NCI-H187 treated with DMSO at 0.1 percent for 48 hours (cell line): ENCODE results near the gene CASZ1.

ENCODE experiments used
- DNase-seq: peaks from one replicate; lab custom pipeline; 2025; lab: John Stamatoyannopoulos, UW

The CASZ1 gene

DNA sequence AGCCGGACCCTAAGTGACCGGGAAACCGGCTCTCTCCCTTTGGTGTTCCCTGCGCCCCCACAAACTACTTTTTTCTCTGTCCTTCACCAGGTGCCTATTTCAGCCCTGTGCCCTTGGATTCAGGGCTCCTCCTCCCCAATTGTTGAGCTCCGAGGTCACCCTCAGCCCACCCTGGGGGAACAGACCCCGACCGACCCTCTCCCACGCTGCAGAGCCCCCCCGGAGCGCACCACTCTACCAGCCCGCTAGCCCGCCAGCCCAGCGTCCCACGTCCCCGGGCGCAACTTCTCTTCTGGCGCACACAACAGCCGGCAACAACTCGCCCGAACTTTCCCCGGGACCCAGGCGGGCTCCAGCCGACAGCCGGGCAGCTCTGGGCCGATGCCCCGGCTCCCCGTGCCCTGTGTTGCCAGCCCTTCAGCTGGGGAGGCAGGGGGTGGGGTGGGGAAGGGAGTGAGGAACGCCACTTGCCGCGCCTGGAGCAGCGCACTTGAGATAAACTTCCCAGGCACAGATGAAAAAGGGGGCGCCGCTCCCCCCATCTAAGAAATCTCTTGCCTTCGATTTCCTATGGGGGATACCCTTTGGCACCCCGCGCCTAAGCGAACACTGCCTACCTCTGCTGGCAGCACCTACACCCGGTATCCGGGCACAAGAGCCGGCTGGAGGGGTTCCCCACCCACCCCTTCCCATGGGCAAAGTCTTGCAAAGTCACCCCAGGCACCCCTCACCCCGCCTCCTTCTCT, 997 bp downstream of the CASZ1 start:
- DNase-seq, result no peak

DNA sequence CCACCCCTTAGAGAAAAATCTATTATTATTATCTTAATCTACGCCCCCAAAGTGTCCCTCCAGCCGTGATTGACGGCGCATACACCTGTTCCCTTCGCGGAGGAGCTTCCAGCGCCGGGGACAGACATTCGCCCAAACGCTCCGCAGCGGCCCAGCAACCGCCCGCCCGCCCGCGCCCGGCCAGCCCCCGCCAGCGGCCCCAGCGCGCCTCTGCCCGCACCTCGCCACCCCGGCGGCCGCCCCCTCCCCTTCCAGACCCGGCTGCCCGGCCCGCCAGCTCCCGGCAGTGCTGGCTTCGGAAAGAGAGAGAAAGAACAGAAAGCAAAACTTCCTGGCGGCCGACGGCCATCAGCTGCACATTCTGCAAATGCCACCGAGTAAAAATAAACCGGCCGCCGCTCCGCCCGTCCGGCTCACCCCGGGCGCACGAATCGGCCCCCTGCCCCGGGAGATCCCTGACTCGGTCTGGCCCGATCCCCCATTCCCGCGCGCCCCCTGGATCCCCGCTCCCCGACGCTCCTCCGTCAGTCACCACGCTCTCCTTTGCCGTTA, 1.6 kb downstream of the CASZ1 start:
- DNase-seq, result no peak

GRCh38 chr1:10793129-10793651, 3.3 kb downstream of the CASZ1 start:
- no peak for DNase-seq

- no peak for DNase-seq
These were observed 5.1 kb downstream of the CASZ1 start for GRCh38 chr1:10791105-10791951.

DNA sequence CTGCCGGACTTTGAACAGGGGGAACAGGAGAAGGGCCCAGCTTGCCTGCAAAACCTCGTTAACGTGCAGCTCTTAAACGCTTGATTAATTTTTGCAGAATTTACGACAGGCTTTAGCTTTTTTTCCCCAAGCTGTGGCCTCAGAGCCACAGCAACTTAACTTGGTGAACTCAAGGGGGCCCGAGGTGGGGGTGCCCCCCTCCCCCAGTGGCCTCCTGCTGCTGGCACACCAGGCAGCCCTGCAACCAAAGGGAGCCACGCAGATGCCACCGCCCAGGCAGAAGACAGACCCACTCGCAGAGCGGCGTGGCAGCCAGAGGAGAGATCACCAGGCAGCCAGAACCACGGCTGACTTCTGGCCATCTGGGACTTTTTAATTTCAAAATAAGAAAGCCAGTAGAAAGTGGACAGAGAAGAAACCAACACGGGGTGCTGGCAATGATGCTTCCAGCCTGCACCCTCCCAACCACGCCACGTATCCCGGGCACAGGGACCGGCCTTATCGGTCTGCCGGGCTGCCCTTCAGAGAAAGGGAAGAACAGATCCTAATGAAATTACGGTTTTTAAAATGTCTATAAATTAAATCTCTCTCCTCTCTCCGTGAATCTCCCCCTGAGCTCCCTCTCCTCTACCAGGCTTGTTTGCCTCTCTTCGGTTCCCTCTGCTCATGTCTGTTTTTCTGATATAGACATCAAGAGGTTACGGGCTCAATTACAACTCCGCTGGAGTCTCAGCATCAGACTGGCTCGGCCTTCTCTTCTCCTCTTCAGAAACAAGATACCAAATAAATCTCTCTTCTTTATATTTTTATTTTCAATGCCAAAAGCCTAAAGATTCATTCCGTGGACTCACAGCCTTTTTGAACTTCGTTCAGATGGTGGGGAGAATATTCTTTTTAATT, 6.4 kb downstream of the CASZ1 start:
- no peak for DNase-seq

DNA sequence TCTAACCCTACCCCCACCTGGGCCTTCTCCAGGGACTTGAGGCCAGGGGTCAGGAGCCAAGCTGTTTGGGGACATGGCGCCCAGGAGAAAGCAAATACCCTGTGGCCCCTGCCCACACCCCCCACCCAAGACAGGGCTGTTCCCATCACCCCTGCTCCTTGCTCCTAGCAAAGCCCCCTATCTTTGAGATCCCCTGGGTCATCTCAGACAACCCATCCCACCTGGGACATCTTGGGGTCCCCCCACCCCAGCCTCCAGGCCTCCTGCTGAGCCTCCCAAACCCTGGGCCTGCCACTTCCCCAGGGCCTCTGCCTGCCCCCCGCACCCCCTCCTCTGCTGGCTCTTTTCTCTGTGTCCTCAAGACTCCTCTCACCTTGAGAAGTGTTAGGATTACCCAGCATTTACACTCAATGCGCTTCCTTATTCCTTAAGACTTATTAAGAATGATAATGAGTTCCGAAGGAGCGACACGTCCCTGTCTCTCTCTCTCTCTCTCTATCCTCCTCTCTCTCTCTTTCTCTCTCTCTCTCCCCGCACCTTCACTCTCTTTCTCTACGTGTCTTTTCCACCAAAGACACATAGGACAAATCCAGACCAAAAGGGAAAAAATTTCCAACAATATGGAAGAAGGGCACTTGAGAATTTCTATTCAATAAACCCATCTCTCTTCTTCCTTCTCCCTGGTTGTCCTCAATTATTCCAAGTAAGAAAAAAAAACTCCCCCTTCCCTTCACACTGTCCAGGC, 7.2 kb downstream of the CASZ1 start:
- DNase-seq, result no peak

DNA sequence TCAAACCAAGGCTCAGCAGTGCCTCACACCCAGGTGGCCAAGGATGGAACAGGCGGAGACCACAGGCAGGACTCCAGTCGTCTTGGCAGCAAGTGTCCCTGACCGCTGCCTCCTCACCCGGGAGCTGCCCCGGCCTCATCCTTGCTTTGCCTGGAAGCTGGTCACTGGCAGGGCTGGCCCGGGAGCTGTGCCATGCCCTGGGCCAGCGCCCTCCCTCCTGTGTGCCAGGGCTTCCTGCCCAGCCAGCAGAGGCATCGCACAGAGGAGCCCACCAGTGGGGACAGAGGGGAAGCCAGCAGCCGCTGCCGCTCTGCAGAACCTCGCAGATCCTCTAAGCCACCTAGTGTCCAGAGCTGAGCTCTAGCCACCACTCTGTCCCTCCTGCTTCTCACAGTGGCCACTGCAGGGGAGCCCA, 7.8 kb downstream of the CASZ1 start:
- DNase-seq, result no peak

GRCh38 chr1:10787286-10787685, 9.2 kb downstream of the CASZ1 start:
- DNase-seq, result no peak

DNA sequence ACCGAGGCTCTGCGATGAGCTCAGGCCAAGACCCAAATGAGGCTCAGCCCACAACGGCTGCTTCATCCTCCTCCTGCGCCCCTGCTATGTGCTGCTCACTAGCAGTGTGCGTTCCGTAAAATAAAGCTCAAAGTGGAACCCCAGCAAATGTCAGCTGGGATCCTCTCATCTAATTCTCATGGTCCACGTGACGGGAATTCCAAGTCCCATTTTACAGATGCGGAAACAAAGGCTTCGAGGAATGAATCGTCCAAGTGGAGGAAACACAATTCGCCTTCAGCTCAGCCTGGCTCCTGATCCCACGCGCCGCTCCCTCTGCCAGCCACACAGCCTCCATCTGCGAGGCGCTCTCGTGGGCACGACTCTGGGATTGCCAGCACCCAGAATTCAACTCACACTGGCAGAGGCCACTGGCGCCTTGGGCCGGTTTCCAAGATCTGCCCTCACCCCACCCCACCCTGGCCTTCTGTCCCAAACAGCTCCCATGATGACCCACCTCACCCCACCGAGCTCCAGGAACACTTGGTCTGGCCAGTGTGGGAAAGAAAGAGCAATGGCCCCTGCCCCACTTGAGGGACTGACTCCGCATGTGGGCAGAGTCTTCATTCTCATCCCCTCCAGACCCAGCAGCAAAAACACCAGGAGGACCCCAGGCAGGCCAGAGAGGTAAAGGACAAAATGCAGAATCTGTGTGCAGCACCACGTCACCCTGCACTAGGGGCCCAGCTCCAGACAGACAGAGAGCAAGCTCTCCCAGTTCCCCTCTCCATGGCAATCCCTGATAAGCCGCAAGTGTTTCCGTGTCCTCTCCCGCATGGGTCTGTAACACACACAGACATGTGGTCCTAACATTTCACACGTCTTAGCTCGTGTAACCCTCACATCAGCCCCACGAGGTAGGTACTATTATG, 10.5 kb downstream of the CASZ1 start:
- no peak for DNase-seq

GRCh38 chr1:10784998-10785727, 11.3 kb downstream of the CASZ1 start:
- no peak for DNase-seq

- no peak for DNase-seq
These were observed 13.8 kb downstream of the CASZ1 start for GRCh38 chr1:10782491-10783244.

GRCh38 chr1:10781137-10781536, 15.3 kb downstream of the CASZ1 start:
- no peak for DNase-seq

DNA sequence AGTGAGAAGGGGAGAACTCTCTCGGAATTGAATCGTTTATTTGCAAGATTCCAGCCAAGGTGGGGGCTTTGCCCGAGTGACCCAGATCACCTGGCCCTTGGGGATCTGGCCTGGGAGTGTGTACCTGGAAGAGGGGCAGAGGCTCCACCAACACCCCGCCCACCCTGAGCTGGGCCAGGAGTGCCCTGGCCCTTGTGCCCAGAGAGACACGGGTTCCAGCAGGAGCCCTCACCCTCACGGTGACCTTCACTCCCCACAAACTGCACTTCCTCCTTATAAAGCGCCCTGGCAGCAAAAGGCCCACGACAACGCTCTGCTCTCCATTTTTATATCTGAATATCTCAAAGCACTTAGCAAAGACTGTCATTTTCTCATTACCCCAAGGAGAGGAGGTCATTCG, 16.6 kb downstream of the CASZ1 start:
- DNase-seq, result no peak

GRCh38 chr1:10779201-10779600, 17.2 kb downstream of the CASZ1 start:
- DNase-seq, result no peak

- DNase-seq, result no peak
These were observed 17.8 kb downstream of the CASZ1 start for GRCh38 chr1:10778640-10779039.

- no peak for DNase-seq
These were observed 18.5 kb downstream of the CASZ1 start for GRCh38 chr1:10777749-10778574.

- no peak for DNase-seq
These were observed 20.1 kb downstream of the CASZ1 start for GRCh38 chr1:10776190-10776905.
